Uterus (tissue), 4 donors: ENCODE data around the gene HPCAL4. TPM values are rescaled to one million over a fixed set of nuclear protein-coding genes. Genes with fewer than 3 reads are reported as not detected.

Source experiments
- DNase-seq, 2 donors: peaks; one replicate each; pipeline ENCODE4 v3.0.0-alpha.2; 2019 to 2020
- H3K27ac ChIP-seq, 2 donors: fragments of 200-600 bp; sonication (generic); 1 replicate in 1 of 2; 2 replicates in 1 of 2; pipeline ENCODE4 v1.5.1; 2016 to 2018
- H3K27me3 ChIP-seq, 2 donors: fragments of 200-600 bp; sonication (generic); one replicate each; pipeline ENCODE4 v1.5.1; 2018 to 2019; ENCODE audit warnings: control low read depth in 1 of 2
- H3K36me3 ChIP-seq, 2 donors: fragments of 200-600 bp; sonication (generic); one replicate each; pipeline ENCODE4 v1.5.1; 2019; ENCODE audit warnings: control low read depth in 1 of 2
- H3K4me1 ChIP-seq, 2 donors: fragments of 200-600 bp; sonication (generic); one replicate each; pipeline ENCODE4 v1.5.1; 2018 to 2019; ENCODE audit warnings: control low read depth in 1 of 2
- H3K4me3 ChIP-seq, 2 donors: fragments of 200-600 bp; sonication (generic); 1 replicate in 1 of 2; 2 replicates in 1 of 2; pipeline ENCODE4 v1.5.1; 2018 to 2019; ENCODE audit warnings: mild to moderate bottlenecking in 1 of 2
- H3K9me3 ChIP-seq, 2 donors: fragments of 200-600 bp; sonication (generic); one replicate each; pipeline ENCODE4 v1.5.1; 2019; ENCODE audit warnings: control low read depth in 1 of 2
- POLR2A ChIP-seq, 2 donors: fragments of 450-650 bp; IDR thresholded peaks; one replicate each; pipeline ENCODE4 v1.6.1; 2016; ENCODE audit warnings: antibody characterized with exemption in 2 of 2, mild to moderate bottlenecking in 1 of 2, moderate library complexity in 1 of 2
- intact Hi-C: fragments of 100-400 bp; cut with DNase I; formaldehyde crosslinking; loops from one replicate; pipeline ENCODE4 v1.15.1; 2023; ENCODE audit warnings: low total_unique reads
- total RNA-seq, 4 donors: library from RNA; depleted of rRNA in 3 of 4; stranded (reverse); fragments of >200 nt in 3 of 4; gene quantifications; one replicate each; pipeline versions ENCODE4 v1.1.0 to v1.2.4, GENCODE V29; 2014 to 2023
- TF ChIP-seq, protein P1 (sequence below), 4 experiments: fragments of 200-600 bp in 2 of 4; fragments of 450-650 bp in 2 of 4; sonication (generic) in 2 of 4; IDR thresholded peaks; one replicate each; pipeline ENCODE4 v1.5.1; 2016 to 2019; ENCODE audit warnings: antibody characterized with exemption in 4 of 4, mild to moderate bottlenecking in 2 of 4, moderate library complexity in 1 of 4
- donor health status: DM: yes; HTN: yes; CAD: no.

HPCAL4 gene
- total RNA-seq, 4 donors from 2014 or later = 0.24 to 3.9 TPM; not detected in 2

DNA sequence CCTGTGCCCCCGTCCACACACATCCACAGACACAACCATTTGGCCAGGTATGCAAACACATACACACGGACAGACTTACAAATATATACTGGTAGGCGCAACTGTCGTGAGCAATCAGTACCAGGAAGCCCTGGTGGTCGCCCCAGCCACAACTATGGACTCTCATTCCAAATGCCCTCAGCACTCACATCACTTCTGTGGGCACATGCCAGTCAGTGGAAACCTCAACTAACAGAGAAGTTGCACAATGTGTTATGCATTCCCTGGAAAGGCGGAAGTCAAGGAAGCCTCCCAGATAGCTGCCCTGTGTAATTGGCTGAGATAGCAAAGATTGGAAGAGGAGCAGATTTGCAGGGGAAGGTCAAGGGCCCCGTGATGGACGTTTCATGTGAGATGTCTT lies 50.4 kb downstream of the HPCAL4 start:
- DNase-seq = no peak
- Histone ChIP-seq H3K4me1 (peaks cover 0 to 1% of the 10 kb centered on the region in 2 donors), H3K27ac (no peak overlapping the region), H3K36me3 (no peaks in the 10 kb centered on the region), H3K9me3 (no peaks in the 10 kb centered on the region), H3K27me3 (no peaks in the 10 kb centered on the region), H3K4me3 (no peak overlapping the region)
- intact Hi-C loops = no loop called here
- TF ChIP-seq POLR2A (IDR thresholded peaks at IDR 0.05) = no peak
- TF ChIP-seq, protein P1, sequence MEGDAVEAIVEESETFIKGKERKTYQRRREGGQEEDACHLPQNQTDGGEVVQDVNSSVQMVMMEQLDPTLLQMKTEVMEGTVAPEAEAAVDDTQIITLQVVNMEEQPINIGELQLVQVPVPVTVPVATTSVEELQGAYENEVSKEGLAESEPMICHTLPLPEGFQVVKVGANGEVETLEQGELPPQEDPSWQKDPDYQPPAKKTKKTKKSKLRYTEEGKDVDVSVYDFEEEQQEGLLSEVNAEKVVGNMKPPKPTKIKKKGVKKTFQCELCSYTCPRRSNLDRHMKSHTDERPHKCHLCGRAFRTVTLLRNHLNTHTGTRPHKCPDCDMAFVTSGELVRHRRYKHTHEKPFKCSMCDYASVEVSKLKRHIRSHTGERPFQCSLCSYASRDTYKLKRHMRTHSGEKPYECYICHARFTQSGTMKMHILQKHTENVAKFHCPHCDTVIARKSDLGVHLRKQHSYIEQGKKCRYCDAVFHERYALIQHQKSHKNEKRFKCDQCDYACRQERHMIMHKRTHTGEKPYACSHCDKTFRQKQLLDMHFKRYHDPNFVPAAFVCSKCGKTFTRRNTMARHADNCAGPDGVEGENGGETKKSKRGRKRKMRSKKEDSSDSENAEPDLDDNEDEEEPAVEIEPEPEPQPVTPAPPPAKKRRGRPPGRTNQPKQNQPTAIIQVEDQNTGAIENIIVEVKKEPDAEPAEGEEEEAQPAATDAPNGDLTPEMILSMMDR (IDR thresholded peaks at IDR 0.05) = no peak

DNA sequence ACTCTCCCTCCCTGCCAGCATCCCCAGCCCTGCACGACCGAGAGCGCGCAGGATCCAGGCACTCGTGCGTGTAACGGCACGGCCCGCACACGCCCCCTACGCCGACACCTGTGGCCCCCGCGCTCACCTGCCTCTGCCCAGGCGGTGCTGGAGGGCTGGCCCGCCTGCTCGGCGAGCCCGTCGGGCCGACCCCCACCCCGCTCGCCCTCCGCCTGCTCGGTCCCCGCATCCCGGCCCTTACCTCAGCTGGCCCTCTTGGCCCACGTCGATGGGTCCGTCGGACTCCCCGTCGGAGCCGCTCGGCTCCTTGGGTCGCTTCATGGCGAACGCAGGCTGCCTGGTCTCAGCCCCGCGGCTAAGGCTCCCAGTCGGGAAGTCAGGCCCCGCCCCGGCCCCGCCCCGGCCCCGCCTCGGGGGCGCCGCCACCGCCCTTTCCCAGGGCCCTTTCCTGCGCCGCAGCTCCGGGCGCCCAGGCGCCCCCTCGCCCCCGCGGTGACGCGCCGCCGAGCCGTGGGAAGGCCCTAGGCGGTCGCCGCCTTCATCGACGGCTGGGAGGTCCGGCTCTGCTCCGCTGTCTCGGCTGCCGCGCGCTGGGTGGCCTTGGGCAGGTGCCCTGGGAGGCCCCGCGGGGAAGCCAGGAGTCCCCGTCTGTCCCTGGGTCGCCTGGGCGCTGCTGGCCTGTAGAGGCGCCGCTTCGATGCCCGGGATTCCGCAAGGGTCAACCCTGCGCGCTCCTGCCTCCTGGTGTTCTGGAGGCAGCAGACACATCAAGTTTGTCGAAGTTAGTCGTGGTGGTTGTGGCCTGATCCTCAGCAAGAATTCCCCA lies 51.7 kb downstream of the HPCAL4 start, which contains the start of gene HEYL:
Gene HEYL, minus strand, starts transcription at position 339 of the 826 bp plus-strand sequence. Its CDS starts 18 bp downstream, at position 321.
- Histone ChIP-seq H3K4me1 (no peaks in the 10 kb centered on the region), H3K27ac (peak within 1 kb of the TSS; percentile 76 to 87), H3K9me3 (no peaks in the 10 kb centered on the region), H3K4me3 (peak within 1 kb of the TSS; percentile 41 to 66), H3K36me3 (no peaks in the 10 kb centered on the region), H3K27me3 (no peaks in the 10 kb centered on the region)
- peak; percentile 73 to 90 for DNase-seq
- peak in 1 of 2 donors; percentile 48 for TF ChIP-seq POLR2A (IDR thresholded peaks at IDR 0.05)
- TF ChIP-seq, protein P1 (IDR thresholded peaks at IDR 0.05) = peak; percentile 25 to 65 (median 42)
- intact Hi-C loops = no loop called here

DNA sequence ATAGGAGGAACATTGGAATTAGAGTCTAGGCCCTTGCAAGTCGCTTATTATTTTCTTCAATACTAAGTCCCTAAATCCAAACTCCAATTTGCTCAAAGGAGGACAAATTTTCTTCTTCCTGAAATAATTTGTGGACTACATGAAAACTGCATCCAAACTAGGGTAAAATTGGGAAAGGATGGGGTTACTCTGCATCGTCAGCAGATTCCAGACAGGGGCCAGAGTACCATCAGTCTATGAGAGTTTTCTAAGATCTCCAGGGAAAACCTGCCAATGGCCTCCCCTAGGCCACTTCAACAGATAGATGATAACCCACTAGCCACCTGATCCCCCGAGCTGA lies 52.3 kb downstream of the HPCAL4 start:
- peak overlapping the region; percentile 76 to 87 for H3K27ac ChIP-seq
- DNase-seq = no peak
- H3K4me1 ChIP-seq = no peaks in the 10 kb centered on the region
- intact Hi-C loops = no loop called here
- no peaks in the 10 kb centered on the region for H3K9me3 ChIP-seq
- H3K4me3 ChIP-seq = peak overlapping the region; percentile 41 to 66
- H3K27me3 ChIP-seq = no peaks in the 10 kb centered on the region
- no peaks in the 10 kb centered on the region for H3K36me3 ChIP-seq
- TF ChIP-seq, protein P1 (IDR thresholded peaks at IDR 0.05) = no peak
- no peak for TF ChIP-seq POLR2A (IDR thresholded peaks at IDR 0.05)

DNA sequence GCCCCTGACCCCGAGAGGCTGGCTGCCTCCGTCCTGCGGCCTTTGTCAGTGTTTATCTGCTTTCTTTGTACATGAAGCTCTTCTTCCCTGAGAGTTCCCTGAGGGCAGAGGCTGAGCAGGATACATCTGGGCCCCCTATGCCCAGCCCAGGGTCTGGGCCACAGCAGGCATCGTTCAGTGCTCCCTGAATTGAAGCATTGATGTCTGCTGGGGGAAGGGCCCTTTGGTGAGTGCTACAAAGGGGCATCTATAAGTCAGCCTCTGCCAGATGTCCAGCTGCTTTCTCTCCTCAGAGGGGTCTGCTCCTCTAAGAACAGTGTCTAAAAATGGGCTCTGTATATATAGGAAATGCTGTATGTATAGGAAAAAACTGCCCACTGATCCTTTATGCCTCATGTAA lies 53.9 kb downstream of the HPCAL4 start:
- no peak for DNase-seq
- Histone ChIP-seq H3K4me3 (peak overlapping the region; percentile 9 to 41), H3K27me3 (no peaks in the 10 kb centered on the region), H3K36me3 (no peaks in the 10 kb centered on the region), H3K4me1 (peaks cover 4% of the 10 kb centered on the region in 2 donors), H3K9me3 (no peaks in the 10 kb centered on the region), H3K27ac (peak overlapping the region; percentile 76 to 87)
- intact Hi-C loops = no loop called here
- TF ChIP-seq POLR2A (IDR thresholded peaks at IDR 0.05) = no peak
- TF ChIP-seq, protein P1 (IDR thresholded peaks at IDR 0.05) = no peak

DNA sequence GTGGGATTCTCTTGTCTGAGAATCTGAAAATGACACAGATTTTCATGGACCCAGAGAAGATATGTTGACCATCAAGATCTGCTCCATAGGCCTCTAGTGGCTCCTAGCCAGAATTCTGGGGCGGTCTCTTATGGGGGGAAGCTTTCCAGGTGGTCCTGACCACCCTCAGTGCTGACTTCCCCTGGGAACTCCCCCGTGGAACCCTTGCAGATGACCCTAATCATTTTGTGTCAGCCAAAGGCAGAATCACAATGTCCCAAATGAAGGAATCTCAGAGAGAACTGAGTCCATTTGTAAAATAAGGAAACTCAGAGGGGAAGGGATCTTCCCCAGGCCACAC lies 55.4 kb downstream of the HPCAL4 start:
- intact Hi-C loops = no loop called here
- no peak overlapping the region for H3K4me3 ChIP-seq

More for the DNA sequence above, 55.4 kb downstream of the HPCAL4 start:
- Histone ChIP-seq H3K36me3 (no peaks in the 10 kb centered on the region), H3K9me3 (no peaks in the 10 kb centered on the region), H3K4me1 (peaks cover 4% of the 10 kb centered on the region in 2 donors), H3K27me3 (no peaks in the 10 kb centered on the region), H3K27ac (peak overlapping the region; percentile 76 to 87)
- DNase-seq = no peak
- TF ChIP-seq, protein P1 (IDR thresholded peaks at IDR 0.05) = no peak
- TF ChIP-seq POLR2A (IDR thresholded peaks at IDR 0.05) = no peak
